RWPE2 (cell line): ENCODE results near the gene RGS8.

Experiments
- ATAC-seq: fragments of 200-7000 bp; cut with Tn5 transposase; 3 replicates; pipeline ENCODE4 v1.9.1; 2021; ENCODE audit warnings: low read depth
- DNase-seq: peaks from one replicate; pipeline ENCODE4 v3.0.0-alpha.2; 2020; ENCODE audit warnings: low spot score
- H3K27ac ChIP-seq: fragments of 450-650 bp; 2 replicates; pipeline ENCODE4 v1.5.1; 2017; ENCODE audit warnings: mild to moderate bottlenecking; ENCODE audit not compliant: poor library complexity, severe bottlenecking
- H3K27me3 ChIP-seq: fragments of 250-450 bp; sonication (Bioruptor Pico); 2 replicates; pipeline ENCODE4 v1.5.1; 2021; ENCODE audit warnings: mild to moderate bottlenecking, moderate library complexity; ENCODE audit not compliant: insufficient read depth, poor library complexity, severe bottlenecking
- H3K36me3 ChIP-seq: fragments of 250-450 bp; sonication (Bioruptor Pico); 2 replicates; pipeline ENCODE4 v1.5.1; 2020; ENCODE audit warnings: low read depth, mild to moderate bottlenecking, moderate library complexity
- H3K4me1 ChIP-seq: fragments of 250-450 bp; sonication (Bioruptor Pico); 2 replicates; pipeline ENCODE4 v1.5.1; 2021; ENCODE audit warnings: mild to moderate bottlenecking, moderate library complexity; ENCODE audit not compliant: insufficient read depth, poor library complexity, severe bottlenecking
- H3K4me3 ChIP-seq: fragments of 250-450 bp; sonication (Bioruptor Pico); 2 replicates; pipeline ENCODE4 v1.5.1; 2021; ENCODE audit warnings: mild to moderate bottlenecking, moderate library complexity; ENCODE audit not compliant: severe bottlenecking
- H3K9me3 ChIP-seq: fragments of 250-450 bp; sonication (Bioruptor Pico); 2 replicates; pipeline ENCODE4 v1.5.1; 2021; ENCODE audit warnings: mild to moderate bottlenecking, moderate library complexity; ENCODE audit not compliant: severe bottlenecking
- CTCF ChIP-seq: fragments of 450-650 bp; IDR thresholded peaks from one replicate; pipeline ENCODE4 v1.5.1; 2017; ENCODE audit warnings: mild to moderate bottlenecking, moderate library complexity; ENCODE audit not compliant: poor library complexity, severe bottlenecking

The RGS8 gene

GRCh38 chr1:182684116-182684828 is at the start of gene RGS8:
TSS of gene RGS8 (minus strand) at chr1:182684587. CDS start at chr1:182669649, 14,938 bp downstream.
- Histone ChIP-seq H3K9me3 (no peaks in the 10 kb centered on the region), H3K27me3 (no peaks in the 10 kb centered on the region), H3K4me1 (peaks cover 15% of the 10 kb centered on the region), H3K36me3 (no peaks in the 10 kb centered on the region), H3K4me3 (no peak within 1 kb of the TSS), H3K27ac (no peak within 1 kb of the TSS)
- DNase-seq (no peak), ATAC-seq (no peak)
- TF ChIP-seq CTCF: no peak

- H3K4me1 ChIP-seq: no peaks in the 10 kb centered on the region
- no peaks in the 10 kb centered on the region for H3K36me3 ChIP-seq
These were observed 47.6 kb upstream of the RGS8 start for GRCh38 chr1:182731852-182732575.

GRCh38 chr1:182726912-182727311 is 42.5 kb upstream of the RGS8 start:
- ATAC-seq (no peak), DNase-seq (no peak)
- TF ChIP-seq CTCF: no peak
- H3K36me3 ChIP-seq: no peaks in the 10 kb centered on the region
- H3K27me3 ChIP-seq: no peaks in the 10 kb centered on the region
- H3K27ac ChIP-seq: no peak overlapping the region
- no peaks in the 10 kb centered on the region for H3K4me1 ChIP-seq
- H3K4me3 ChIP-seq: no peak overlapping the region
- no peaks in the 10 kb centered on the region for H3K9me3 ChIP-seq

More at GRCh38 chr1:182731852-182732575, 47.6 kb upstream of the RGS8 start:
- Histone ChIP-seq H3K9me3 (no peaks in the 10 kb centered on the region), H3K27ac (no peak overlapping the region), H3K4me3 (no peak overlapping the region), H3K27me3 (no peaks in the 10 kb centered on the region)
- TF ChIP-seq CTCF: no peak
- ATAC-seq (no peak), DNase-seq (no peak)

- no peak for TF ChIP-seq CTCF
- no peaks in the 10 kb centered on the region for H3K9me3 ChIP-seq
- H3K27ac ChIP-seq: no peak overlapping the region
- no peaks in the 10 kb centered on the region for H3K27me3 ChIP-seq
- H3K4me1 ChIP-seq: no peaks in the 10 kb centered on the region
- no peak overlapping the region for H3K4me3 ChIP-seq
- no peak for DNase-seq
- H3K36me3 ChIP-seq: no peaks in the 10 kb centered on the region
- ATAC-seq: no peak
These were observed 41.2 kb upstream of the RGS8 start for GRCh38 chr1:182725259-182726255.
